Stomach (tissue), 9 donors: Measurements from ENCODE around the gene EFL1. TPM values are rescaled to one million over a fixed set of nuclear protein-coding genes. Genes with fewer than 3 reads are reported as not detected.
A peak's percentile ranks its signal among the peaks of the same experiment; 100 is the strongest.

Experiments
- DNase-seq, 2 donors: peaks; one replicate each; pipeline versions ENCODE4 v3.0.0 to v3.0.0-alpha.2; 2013 to 2019
- H3K27ac ChIP-seq, 5 donors: fragments of 200-600 bp in 4 of 5; sonication (generic) in 4 of 5; one replicate each; pipeline ENCODE4 v1.5.1; 2013 to 2019; ENCODE audit warnings: mild to moderate bottlenecking in 1 of 5, moderate library complexity in 1 of 5
- H3K27me3 ChIP-seq, 3 donors: fragments of 200-600 bp; sonication (generic); one replicate each; pipeline ENCODE4 v1.5.1; 2017 to 2019; ENCODE audit warnings: mixed run types in 1 of 3
- H3K36me3 ChIP-seq, 4 donors: fragments of 200-600 bp; sonication (generic); 1 replicate in 3 of 4; 2 replicates in 1 of 4; pipeline ENCODE4 v1.5.1; 2016 to 2019
- H3K4me1 ChIP-seq, 4 donors: fragments of 200-600 bp; sonication (generic); one replicate each; pipeline ENCODE4 v1.5.1; 2016 to 2019
- H3K4me3 ChIP-seq, 4 donors: fragments of 200-600 bp; sonication (generic) in 3 of 4; one replicate each; pipeline ENCODE4 v1.5.1; 2016 to 2019; ENCODE audit warnings: mild to moderate bottlenecking in 1 of 4
- H3K9me3 ChIP-seq, 4 donors: fragments of 200-600 bp; sonication (generic); one replicate each; pipeline ENCODE4 v1.5.1; 2016 to 2019
- EP300 ChIP-seq: sonication (generic); formaldehyde crosslinking; IDR thresholded peaks from one replicate; pipeline ENCODE4 v1.6.1; 2017; ENCODE audit warnings: antibody characterized with exemption
- POLR2A ChIP-seq, 4 donors: fragments of 450-650 bp; IDR thresholded peaks; one replicate each; pipeline ENCODE4 v1.6.1; 2016; ENCODE audit warnings: antibody characterized with exemption in 4 of 4, control low read depth in 2 of 4, mild to moderate bottlenecking in 1 of 4, moderate library complexity in 1 of 4
- POLR2AphosphoS5 ChIP-seq, 3 donors: sonication (generic); formaldehyde crosslinking; IDR thresholded peaks; one replicate each; pipeline ENCODE4 v1.6.1; 2016; ENCODE audit warnings: antibody characterized with exemption in 3 of 3
- WGBS, 5 donors: extraction: QIAGEN DNeasy Blood & Tissue Kit in 3 of 5; methylation state at CpG; one replicate each; pipeline versions ENCODE4 v1.1.5 to v1.1.7; 2013 to 2018; 5-methylcytosine and 5-hydroxymethylcytosine counted together
- intact Hi-C: fragments of 100-400 bp; cut with DNase I; formaldehyde crosslinking; loops from one replicate; pipeline ENCODE4 v1.15.1; 2023; ENCODE audit warnings: low total_unique reads
- polyA plus RNA-seq, 3 donors: library from polyadenylated mRNA; stranded (reverse); fragments of 200-250 nt; gene quantifications; one replicate each; pipeline ENCODE4 v1.2.3, GENCODE V29; 2013
- total RNA-seq, 5 donors: library from RNA; depleted of rRNA; stranded (reverse); fragments of >200 nt; gene quantifications; one replicate each; pipeline versions ENCODE4 v1.1.0 to v1.2.3, GENCODE V29; 2014 to 2016
- TF ChIP-seq, protein P1 (sequence below), 7 experiments: fragments of 450-650 bp in 4 of 7; fragments of 200-600 bp in 3 of 7; sonication (generic) in 3 of 7; IDR thresholded peaks; one replicate each; pipeline ENCODE4 v1.5.1; 2016 to 2019; ENCODE audit warnings: antibody characterized with exemption in 7 of 7, control low read depth in 2 of 7, mild to moderate bottlenecking in 1 of 7
- donor health status: healthy with polysubstance abuse.
- donor health status: Bipolar disorder and iron deficiency.
- donor health status: healthy.

EFL1 gene
- total and polyA plus RNA-seq, 8 donors: 4.6 to 19.8 (median 11.1) TPM

DNA sequence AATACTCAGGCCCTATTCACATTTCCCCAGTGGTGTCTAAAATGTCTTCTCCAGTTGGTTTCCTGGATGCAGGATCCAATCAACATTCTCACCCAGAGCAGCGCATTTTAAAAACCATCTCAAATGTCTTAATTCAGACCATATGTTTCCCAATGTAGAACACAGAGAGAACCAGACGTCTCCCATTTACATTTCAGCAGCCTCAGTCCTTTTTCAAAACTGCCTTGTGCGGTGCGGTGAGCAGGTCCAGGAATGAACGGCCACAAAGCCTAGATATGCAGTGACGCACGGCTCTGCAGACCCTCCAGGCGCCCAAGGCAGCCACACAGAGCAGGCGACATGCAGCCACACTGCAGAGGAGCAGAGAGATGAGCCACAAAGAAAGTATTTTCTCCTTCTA, 150.6 kb downstream of the EFL1 start:
- no peaks in the 10 kb centered on the region for H3K9me3 ChIP-seq
- H3K4me3 ChIP-seq: no peak overlapping the region
- H3K36me3 ChIP-seq: no peaks in the 10 kb centered on the region
- no peak overlapping the region for H3K27ac ChIP-seq
- no peaks in the 10 kb centered on the region for H3K27me3 ChIP-seq
- DNase-seq: no peak
- intact Hi-C loops: no loop called here
- no peaks in the 10 kb centered on the region for H3K4me1 ChIP-seq
- no peak for TF ChIP-seq EP300
- TF ChIP-seq POLR2AphosphoS5 (IDR thresholded peaks at IDR 0.05): no peak
- TF ChIP-seq, protein P1, sequence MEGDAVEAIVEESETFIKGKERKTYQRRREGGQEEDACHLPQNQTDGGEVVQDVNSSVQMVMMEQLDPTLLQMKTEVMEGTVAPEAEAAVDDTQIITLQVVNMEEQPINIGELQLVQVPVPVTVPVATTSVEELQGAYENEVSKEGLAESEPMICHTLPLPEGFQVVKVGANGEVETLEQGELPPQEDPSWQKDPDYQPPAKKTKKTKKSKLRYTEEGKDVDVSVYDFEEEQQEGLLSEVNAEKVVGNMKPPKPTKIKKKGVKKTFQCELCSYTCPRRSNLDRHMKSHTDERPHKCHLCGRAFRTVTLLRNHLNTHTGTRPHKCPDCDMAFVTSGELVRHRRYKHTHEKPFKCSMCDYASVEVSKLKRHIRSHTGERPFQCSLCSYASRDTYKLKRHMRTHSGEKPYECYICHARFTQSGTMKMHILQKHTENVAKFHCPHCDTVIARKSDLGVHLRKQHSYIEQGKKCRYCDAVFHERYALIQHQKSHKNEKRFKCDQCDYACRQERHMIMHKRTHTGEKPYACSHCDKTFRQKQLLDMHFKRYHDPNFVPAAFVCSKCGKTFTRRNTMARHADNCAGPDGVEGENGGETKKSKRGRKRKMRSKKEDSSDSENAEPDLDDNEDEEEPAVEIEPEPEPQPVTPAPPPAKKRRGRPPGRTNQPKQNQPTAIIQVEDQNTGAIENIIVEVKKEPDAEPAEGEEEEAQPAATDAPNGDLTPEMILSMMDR (IDR thresholded peaks at IDR 0.05): no peak
- no peak for TF ChIP-seq POLR2A (IDR thresholded peaks at IDR 0.05)
- WGBS, 5 donors: 84 to 96% (median 96%) methylated on average over 9 of the region's 9 CpGs

- Histone ChIP-seq H3K36me3 (no peaks in the 10 kb centered on the region), H3K27ac (no peak overlapping the region), H3K27me3 (no peaks in the 10 kb centered on the region), H3K4me1 (no peaks in the 10 kb centered on the region), H3K4me3 (no peak overlapping the region), H3K9me3 (no peaks in the 10 kb centered on the region)
- TF ChIP-seq POLR2AphosphoS5 (IDR thresholded peaks at IDR 0.05) (no peak), POLR2A (IDR thresholded peaks at IDR 0.05) (no peak), EP300 (no peak)
- TF ChIP-seq, protein P1 (IDR thresholded peaks at IDR 0.05): no peak
- intact Hi-C loops: no loop called here
- WGBS, 5 donors: 76 to 88% (median 83%) methylated on average over 5 of the region's 5 CpGs
- DNase-seq: no peak
These were observed 152.4 kb downstream of the EFL1 start for GRCh38 chr15:82110144-82110543.

DNA sequence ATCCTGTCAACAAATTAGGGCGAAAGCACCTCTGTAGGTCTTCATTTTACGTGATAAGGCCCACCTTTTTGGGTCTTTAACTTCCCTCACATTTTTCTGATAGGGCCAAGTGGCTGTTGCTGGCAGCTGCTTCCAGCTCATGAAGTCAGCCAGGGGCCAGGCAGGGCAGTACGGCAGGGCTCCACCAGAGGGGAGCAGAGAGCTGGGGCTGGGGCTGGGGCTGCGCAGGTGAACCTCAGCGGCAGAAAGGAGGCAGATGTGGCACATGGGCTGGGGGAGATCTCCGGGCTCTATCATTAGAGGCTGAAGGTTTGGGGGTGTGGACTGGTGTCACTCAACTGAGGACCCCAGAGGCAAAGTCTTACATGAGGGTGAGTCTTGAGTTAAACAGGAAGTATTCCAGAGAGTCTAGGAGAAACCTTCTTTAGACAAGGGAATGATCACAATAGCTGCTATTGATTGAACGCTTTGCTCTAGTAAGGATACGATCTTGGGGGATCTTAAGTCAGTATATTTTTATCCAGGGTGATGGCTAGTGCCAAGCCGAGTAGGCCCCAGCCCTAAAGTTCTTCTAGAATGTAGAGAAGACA, 153.9 kb downstream of the EFL1 start:
- H3K4me1 ChIP-seq: no peaks in the 10 kb centered on the region
- no peaks in the 10 kb centered on the region for H3K36me3 ChIP-seq
- H3K27ac ChIP-seq: no peak overlapping the region
- intact Hi-C loops: no loop called here
- DNase-seq: peak; percentile 75 to 79
- WGBS, 5 donors: 33 to 49% (median 41%) methylated on average over 9 of the region's 9 CpGs
- TF ChIP-seq POLR2A (IDR thresholded peaks at IDR 0.05): no peak
- TF ChIP-seq, protein P1 (IDR thresholded peaks at IDR 0.05): peak in 5 of 7 experiments; percentile 80 to 90 (median 82)
- no peaks in the 10 kb centered on the region for H3K27me3 ChIP-seq
- no peak overlapping the region for H3K4me3 ChIP-seq
- H3K9me3 ChIP-seq: no peaks in the 10 kb centered on the region

DNA sequence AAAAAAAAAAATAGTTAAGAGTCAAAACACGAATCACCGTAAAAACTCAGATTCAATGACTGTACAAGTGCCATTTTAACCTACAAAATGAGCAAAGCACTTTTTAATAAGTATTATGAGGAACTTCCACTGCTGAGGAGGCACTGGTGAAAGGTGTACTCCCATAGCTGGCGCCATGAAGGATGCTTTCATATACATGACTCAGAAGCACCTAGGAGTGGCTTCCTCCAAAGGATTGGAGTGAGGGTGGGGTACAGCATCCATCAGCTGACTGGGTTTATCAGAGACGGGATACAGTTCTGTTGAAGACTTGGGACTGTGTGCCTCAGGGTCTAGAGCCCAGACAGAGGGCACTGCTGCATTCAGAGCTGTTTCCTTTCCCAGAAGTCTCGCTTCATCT, 155.9 kb downstream of the EFL1 start:
- Histone ChIP-seq H3K27me3 (peaks cover 0 to 7% (median 0%) of the 10 kb centered on the region in 3 donors), H3K4me1 (no peaks in the 10 kb centered on the region), H3K4me3 (no peak overlapping the region), H3K27ac (no peak overlapping the region), H3K36me3 (no peaks in the 10 kb centered on the region), H3K9me3 (no peaks in the 10 kb centered on the region)
- WGBS, 5 donors: 64 to 95% (median 78%) methylated on average over 5 of the region's 5 CpGs
- no peak for TF ChIP-seq POLR2AphosphoS5 (IDR thresholded peaks at IDR 0.05)
- no peak for TF ChIP-seq POLR2A (IDR thresholded peaks at IDR 0.05)
- TF ChIP-seq, protein P1 (IDR thresholded peaks at IDR 0.05): no peak
- TF ChIP-seq EP300: no peak
- DNase-seq: no peak
- intact Hi-C loops: no loop called here
